Stimulated activated memory B cell treated with anti-CD40 and anti-IgM and Interleukin-4, amounts not matched to agents 10 μg/mL and 1 μg/mL and 100 μg/mL, for 72 hours (primary cell): Measurements from ENCODE around the gene PRKCG.
"Not testable (repeated sequence)": the region's sequence is repeated elsewhere in the genome, so short reads cannot be mapped to it uniquely, and the experiment has no call there.

Experiments
- ATAC-seq: fragments of 150-1000 bp; cut with Tn5 transposase; 2 replicates; pipeline ENCODE4 v1.10.0; 2021
- H3K27ac Mint-ChIP-seq: one replicate; pipeline ENCODE4 v1.8.0; 2022; ENCODE audit warnings: mild to moderate bottlenecking, mixed read lengths
- H3K27me3 Mint-ChIP-seq: one replicate; pipeline ENCODE4 v1.8.0; 2022; ENCODE audit warnings: mixed read lengths
- H3K36me3 Mint-ChIP-seq: one replicate; pipeline ENCODE4 v1.8.0; 2022; ENCODE audit warnings: mixed read lengths
- H3K4me1 Mint-ChIP-seq: one replicate; pipeline ENCODE4 v1.8.0; 2022; ENCODE audit warnings: mixed read lengths
- H3K4me3 Mint-ChIP-seq: one replicate; pipeline ENCODE4 v1.8.0; 2022; ENCODE audit warnings: mild to moderate bottlenecking, moderate library complexity, mixed read lengths
- H3K9me3 Mint-ChIP-seq: one replicate; pipeline ENCODE4 v1.8.0; 2022; ENCODE audit warnings: mixed read lengths

PRKCG gene

GRCh38 chr19:53868091-53868891, 13.7 kb upstream of the PRKCG start:
- Mint-ChIP-seq H3K36me3 (peaks cover 5% of the 10 kb centered on the region), H3K27me3 (peaks cover 46% of the 10 kb centered on the region), H3K27ac (peak overlapping the region; percentile 79), H3K4me1 (peaks cover 38% of the 10 kb centered on the region), H3K9me3 (no peaks in the 10 kb centered on the region), H3K4me3 (peak overlapping the region; percentile 85)
- no peak for ATAC-seq

GRCh38 chr19:53868892-53869804, 12.8 kb upstream of the PRKCG start:
- Mint-ChIP-seq H3K36me3 (peaks cover 13% of the 10 kb centered on the region), H3K27ac (peak overlapping the region; percentile 29), H3K4me1 (peaks cover 43% of the 10 kb centered on the region)

GRCh38 chr19:53869805-53870484, 12.1 kb upstream of the PRKCG start:
- peaks cover 50% of the 10 kb centered on the region for H3K4me1 Mint-ChIP-seq
- H3K27me3 Mint-ChIP-seq: peaks cover 37% of the 10 kb centered on the region
- peaks cover 21% of the 10 kb centered on the region for H3K36me3 Mint-ChIP-seq
- peak overlapping the region; percentile 29 for H3K27ac Mint-ChIP-seq
- peak overlapping the region; percentile 73 for H3K4me3 Mint-ChIP-seq
- peaks cover 11% of the 10 kb centered on the region for H3K9me3 Mint-ChIP-seq
- ATAC-seq: not testable (repeated sequence)

More at GRCh38 chr19:53868892-53869804, 12.8 kb upstream of the PRKCG start:
- Mint-ChIP-seq H3K9me3 (peaks cover 6% of the 10 kb centered on the region), H3K27me3 (peaks cover 45% of the 10 kb centered on the region), H3K4me3 (peak overlapping the region; percentile 73)
- peak; percentile 44 for ATAC-seq

- peak overlapping the region; percentile 40 for H3K4me3 Mint-ChIP-seq
- no peak overlapping the region for H3K27ac Mint-ChIP-seq
- H3K9me3 Mint-ChIP-seq: peaks cover 11% of the 10 kb centered on the region
- peaks cover 32% of the 10 kb centered on the region for H3K27me3 Mint-ChIP-seq
- H3K36me3 Mint-ChIP-seq: peaks cover 23% of the 10 kb centered on the region
- peaks cover 50% of the 10 kb centered on the region for H3K4me1 Mint-ChIP-seq
- ATAC-seq: no peak
These were observed 11.5 kb upstream of the PRKCG start for GRCh38 chr19:53870485-53870844.

- Mint-ChIP-seq H3K36me3 (peaks cover 23% of the 10 kb centered on the region), H3K4me3 (no peak overlapping the region), H3K27ac (no peak overlapping the region), H3K4me1 (peaks cover 46% of the 10 kb centered on the region), H3K27me3 (peaks cover 22% of the 10 kb centered on the region), H3K9me3 (peaks cover 11% of the 10 kb centered on the region)
- no peak for ATAC-seq
These were observed 10.5 kb upstream of the PRKCG start for GRCh38 chr19:53871454-53871853.

GRCh38 chr19:53872762-53873161, 9.2 kb upstream of the PRKCG start:
- peaks cover 41% of the 10 kb centered on the region for H3K4me1 Mint-ChIP-seq
- peaks cover 11% of the 10 kb centered on the region for H3K9me3 Mint-ChIP-seq
- no peak overlapping the region for H3K4me3 Mint-ChIP-seq
- H3K36me3 Mint-ChIP-seq: peaks cover 23% of the 10 kb centered on the region
- H3K27ac Mint-ChIP-seq: no peak overlapping the region
- H3K27me3 Mint-ChIP-seq: peaks cover 17% of the 10 kb centered on the region
- ATAC-seq: no peak

- no peak for ATAC-seq
- peaks cover 23% of the 10 kb centered on the region for H3K36me3 Mint-ChIP-seq
- H3K4me1 Mint-ChIP-seq: peaks cover 33% of the 10 kb centered on the region
- H3K27ac Mint-ChIP-seq: peak overlapping the region; percentile 4
- H3K9me3 Mint-ChIP-seq: peaks cover 11% of the 10 kb centered on the region
- H3K27me3 Mint-ChIP-seq: peaks cover 8% of the 10 kb centered on the region
- H3K4me3 Mint-ChIP-seq: no peak overlapping the region
These were observed 8.0 kb upstream of the PRKCG start for GRCh38 chr19:53873773-53874605.

GRCh38 chr19:53874606-53874990, 7.4 kb upstream of the PRKCG start:
- Mint-ChIP-seq H3K27me3 (peaks cover 8% of the 10 kb centered on the region), H3K27ac (peak overlapping the region; percentile 4), H3K4me3 (no peak overlapping the region), H3K36me3 (peaks cover 23% of the 10 kb centered on the region), H3K4me1 (peaks cover 33% of the 10 kb centered on the region), H3K9me3 (peaks cover 11% of the 10 kb centered on the region)
- no peak for ATAC-seq

- Mint-ChIP-seq H3K27me3 (peaks cover 8% of the 10 kb centered on the region), H3K4me3 (no peak overlapping the region), H3K9me3 (peaks cover 11% of the 10 kb centered on the region), H3K36me3 (peaks cover 23% of the 10 kb centered on the region), H3K27ac (no peak overlapping the region), H3K4me1 (peaks cover 27% of the 10 kb centered on the region)
- ATAC-seq: no peak
These were observed 6.2 kb upstream of the PRKCG start for GRCh38 chr19:53875602-53876325.

GRCh38 chr19:53876651-53877224, 5.3 kb upstream of the PRKCG start:
- Mint-ChIP-seq H3K36me3 (peaks cover 18% of the 10 kb centered on the region), H3K4me3 (no peak overlapping the region), H3K4me1 (peaks cover 18% of the 10 kb centered on the region), H3K9me3 (peaks cover 11% of the 10 kb centered on the region), H3K27me3 (peaks cover 8% of the 10 kb centered on the region), H3K27ac (no peak overlapping the region)
- ATAC-seq: no peak

- no peak overlapping the region for H3K27ac Mint-ChIP-seq
- H3K4me1 Mint-ChIP-seq: peaks cover 17% of the 10 kb centered on the region
- no peak for ATAC-seq
- peaks cover 18% of the 10 kb centered on the region for H3K36me3 Mint-ChIP-seq
- H3K4me3 Mint-ChIP-seq: no peak overlapping the region
- H3K27me3 Mint-ChIP-seq: peaks cover 8% of the 10 kb centered on the region
- H3K9me3 Mint-ChIP-seq: peaks cover 11% of the 10 kb centered on the region
These were observed 4.6 kb upstream of the PRKCG start for GRCh38 chr19:53877361-53877766.

GRCh38 chr19:53878776-53879139, 3.2 kb upstream of the PRKCG start:
- peaks cover 9% of the 10 kb centered on the region for H3K9me3 Mint-ChIP-seq
- H3K27ac Mint-ChIP-seq: no peak overlapping the region
- no peak overlapping the region for H3K4me3 Mint-ChIP-seq
- ATAC-seq: no peak
- peaks cover 8% of the 10 kb centered on the region for H3K27me3 Mint-ChIP-seq
- H3K36me3 Mint-ChIP-seq: peaks cover 16% of the 10 kb centered on the region
- peaks cover 24% of the 10 kb centered on the region for H3K4me1 Mint-ChIP-seq

GRCh38 chr19:53879140-53880081, 2.6 kb upstream of the PRKCG start:
- Mint-ChIP-seq H3K4me1 (peaks cover 20% of the 10 kb centered on the region), H3K36me3 (peaks cover 12% of the 10 kb centered on the region), H3K4me3 (no peak overlapping the region), H3K27me3 (peaks cover 8% of the 10 kb centered on the region), H3K27ac (no peak overlapping the region), H3K9me3 (peaks cover 4% of the 10 kb centered on the region)
- peak; percentile 83 for ATAC-seq
